KOPT-K1 (cell line): ENCODE data around the gene NRIP2.

Experiments
- H3K27ac ChIP-seq: fragments of 200-600 bp; sonication (generic); 2 replicates; pipeline ENCODE4 v1.5.1; 2016; ENCODE audit warnings: antibody characterized with exemption, mild to moderate bottlenecking, low read depth, low read length; ENCODE audit not compliant: poor library complexity, severe bottlenecking
- H3K36me3 ChIP-seq: fragments of 200-600 bp; sonication (generic); 2 replicates; pipeline ENCODE4 v1.5.1; 2017; ENCODE audit warnings: antibody characterized with exemption, mild to moderate bottlenecking, low read length, moderate library complexity; ENCODE audit not compliant: insufficient read depth
- H3K9me3 ChIP-seq: fragments of 200-600 bp; sonication (generic); 2 replicates; pipeline ENCODE4 v1.5.1; 2017; ENCODE audit warnings: antibody characterized with exemption, low read length, mild to moderate bottlenecking; ENCODE audit not compliant: insufficient read depth, poor library complexity, severe bottlenecking

The NRIP2 gene

GRCh38 chr12:2829275-2829674 is 5.6 kb downstream of the NRIP2 start:
- H3K27ac ChIP-seq = no peak overlapping the region
- no peaks in the 10 kb centered on the region for H3K9me3 ChIP-seq
- H3K36me3 ChIP-seq = peaks cover 79% of the 10 kb centered on the region

DNA sequence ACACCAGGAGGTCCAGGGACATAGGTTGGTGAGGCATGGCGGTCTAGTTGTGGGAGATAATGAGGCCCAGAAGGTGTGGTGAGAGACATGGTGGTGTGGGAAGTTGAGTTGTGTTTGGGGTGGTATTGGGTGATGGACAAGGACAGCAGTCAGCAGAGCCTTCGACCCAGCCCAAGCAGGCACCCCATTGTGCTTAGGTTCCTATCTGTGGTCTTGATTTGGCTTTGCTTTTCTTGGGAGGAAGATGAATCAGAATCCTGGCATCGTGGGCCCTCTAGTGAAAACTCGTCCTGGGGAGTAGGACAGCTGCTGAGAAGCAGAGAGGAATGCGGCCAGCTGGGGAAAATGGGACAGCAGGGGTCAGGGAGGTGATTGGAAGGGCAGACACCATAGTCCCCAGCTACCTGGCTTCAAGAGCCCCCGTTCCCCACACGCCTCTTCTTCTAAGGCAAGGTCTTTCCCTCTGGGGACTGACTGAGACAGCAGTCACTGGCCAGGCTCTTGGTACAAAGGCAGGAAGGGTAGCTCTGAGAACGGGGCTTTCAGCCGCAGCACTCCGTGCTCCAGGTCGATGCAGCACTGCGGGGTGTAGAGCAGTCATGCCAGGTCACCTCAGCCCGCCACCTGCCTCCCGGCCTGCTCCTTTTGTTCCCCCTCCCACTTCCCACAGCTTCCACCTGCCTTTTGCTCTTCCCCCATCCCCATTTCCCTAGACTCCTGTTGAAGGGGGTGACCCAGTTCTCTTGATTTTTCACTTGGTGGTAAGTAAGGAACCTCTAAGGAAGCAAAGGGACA is 7.9 kb downstream of the NRIP2 start:
- Histone ChIP-seq H3K27ac (no peak overlapping the region), H3K36me3 (peaks cover 93% of the 10 kb centered on the region)

GRCh38 chr12:2826036-2826435 is 8.8 kb downstream of the NRIP2 start:
- H3K27ac ChIP-seq = no peak overlapping the region
- peaks cover 97% of the 10 kb centered on the region for H3K36me3 ChIP-seq
- no peaks in the 10 kb centered on the region for H3K9me3 ChIP-seq

More for the DNA sequence above, 7.9 kb downstream of the NRIP2 start:
- H3K9me3 ChIP-seq = no peaks in the 10 kb centered on the region

- Histone ChIP-seq H3K36me3 (peaks cover 97% of the 10 kb centered on the region), H3K27ac (no peak overlapping the region), H3K9me3 (no peaks in the 10 kb centered on the region)
These were observed 9.7 kb downstream of the NRIP2 start for GRCh38 chr12:2825132-2825531.

GRCh38 chr12:2824541-2824940 is 10.3 kb downstream of the NRIP2 start:
- Histone ChIP-seq H3K36me3 (peaks cover 97% of the 10 kb centered on the region), H3K27ac (no peak overlapping the region), H3K9me3 (no peaks in the 10 kb centered on the region)

DNA sequence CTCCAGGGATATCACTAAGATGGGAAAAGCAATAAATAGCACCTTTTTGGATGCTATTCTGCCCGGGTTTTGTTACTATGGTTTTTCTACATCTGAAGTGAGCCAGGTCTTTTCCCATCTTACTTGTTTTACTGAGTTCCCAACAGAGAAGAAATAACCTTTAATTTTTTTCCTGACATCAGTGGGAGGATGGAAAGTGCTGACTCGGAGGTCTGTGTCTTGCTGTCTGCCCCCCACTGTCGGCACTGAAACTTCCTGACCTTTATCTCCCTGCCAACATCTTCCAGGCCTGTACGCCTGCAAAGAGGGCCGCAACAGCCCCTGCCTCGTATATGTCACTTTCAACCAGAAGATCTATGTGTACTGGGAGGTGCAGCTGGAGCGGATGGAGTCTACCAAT is 11.4 kb downstream of the NRIP2 start:
- Histone ChIP-seq H3K36me3 (peaks cover 100% of the 10 kb centered on the region), H3K27ac (no peak overlapping the region), H3K9me3 (no peaks in the 10 kb centered on the region)

GRCh38 chr12:2820432-2820831 is 14.4 kb downstream of the NRIP2 start:
- no peak overlapping the region for H3K27ac ChIP-seq
- H3K36me3 ChIP-seq = peaks cover 92% of the 10 kb centered on the region
- no peaks in the 10 kb centered on the region for H3K9me3 ChIP-seq

- Histone ChIP-seq H3K9me3 (no peaks in the 10 kb centered on the region), H3K36me3 (peaks cover 89% of the 10 kb centered on the region), H3K27ac (no peak overlapping the region)
These were observed 15.0 kb downstream of the NRIP2 start for GRCh38 chr12:2819810-2820209.

GRCh38 chr12:2813214-2814185 is 21.3 kb downstream of the NRIP2 start:
- Histone ChIP-seq H3K36me3 (peaks cover 26% of the 10 kb centered on the region), H3K9me3 (no peaks in the 10 kb centered on the region), H3K27ac (peak overlapping the region; percentile 91)

GRCh38 chr12:2812290-2813213 is 22.3 kb downstream of the NRIP2 start, which contains the start of gene ITFG2:
Gene ITFG2 (plus strand): TSS chr12:2812668. CDS start chr12:2812761, 93 bp downstream.
- H3K36me3 ChIP-seq = peaks cover 19% of the 10 kb centered on the region
- H3K9me3 ChIP-seq = no peaks in the 10 kb centered on the region
- H3K27ac ChIP-seq = peak within 1 kb of the TSS; percentile 91

GRCh38 chr12:2811801-2812200 is 23.0 kb downstream of the NRIP2 start:
- peak overlapping the region; percentile 91 for H3K27ac ChIP-seq
- peaks cover 18% of the 10 kb centered on the region; the same call in 1 of the 2 replicates for H3K36me3 ChIP-seq
- H3K9me3 ChIP-seq = no peaks in the 10 kb centered on the region

GRCh38 chr12:2806700-2807099 is 28.1 kb downstream of the NRIP2 start:
- H3K36me3 ChIP-seq = peaks cover 59% of the 10 kb centered on the region
- H3K9me3 ChIP-seq = no peaks in the 10 kb centered on the region
- no peak overlapping the region for H3K27ac ChIP-seq

- Histone ChIP-seq H3K27ac (no peak overlapping the region), H3K9me3 (no peaks in the 10 kb centered on the region), H3K36me3 (peaks cover 74% of the 10 kb centered on the region)
These were observed 29.7 kb downstream of the NRIP2 start for GRCh38 chr12:2805143-2805520.

GRCh38 chr12:2804393-2805142 is 30.3 kb downstream of the NRIP2 start:
- Histone ChIP-seq H3K27ac (no peak overlapping the region), H3K9me3 (no peaks in the 10 kb centered on the region), H3K36me3 (peaks cover 80% of the 10 kb centered on the region)
